ENCODE data around the gene FAM204A.

The FAM204A gene

DNA sequence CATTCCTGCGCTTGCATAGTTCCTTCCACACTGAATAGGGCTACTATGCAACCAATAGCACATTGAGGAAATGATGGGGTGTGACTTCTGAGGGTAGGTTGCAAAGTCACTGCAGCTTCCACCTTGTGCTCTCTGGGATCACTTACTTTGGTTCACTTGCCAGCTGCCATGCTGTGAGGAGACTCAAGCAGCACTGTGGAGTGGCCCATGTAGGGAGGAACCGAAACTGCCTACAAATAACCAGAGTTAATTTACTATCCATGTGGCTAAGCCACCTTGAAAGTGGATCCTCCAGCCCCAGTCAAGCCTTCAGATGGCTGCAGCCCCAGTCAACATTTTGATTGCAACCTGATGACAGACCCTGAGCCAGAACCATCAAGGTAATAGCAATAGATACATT is 64.3 kb downstream of the FAM204A start:
- no peak for DNase-seq

DNA sequence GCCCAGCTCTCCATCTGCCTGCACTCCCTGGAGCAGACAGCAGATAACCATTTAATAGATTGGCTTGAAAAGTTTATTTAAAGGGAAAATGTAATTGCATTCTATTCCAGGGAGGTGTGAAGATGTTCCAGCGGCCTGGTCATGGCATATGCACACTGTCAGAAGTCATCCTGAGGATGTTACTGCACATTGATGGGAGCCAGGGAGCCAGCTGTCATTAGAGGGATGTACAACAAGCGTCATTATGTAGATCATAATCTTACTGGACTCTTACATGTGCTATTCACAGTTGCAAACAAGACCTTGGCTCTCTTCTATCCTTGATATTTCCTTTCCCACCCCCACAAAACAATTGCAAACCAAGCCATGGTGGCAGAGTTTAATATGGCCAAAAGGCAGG is 65.4 kb downstream of the FAM204A start:
- no peak for DNase-seq

DNA sequence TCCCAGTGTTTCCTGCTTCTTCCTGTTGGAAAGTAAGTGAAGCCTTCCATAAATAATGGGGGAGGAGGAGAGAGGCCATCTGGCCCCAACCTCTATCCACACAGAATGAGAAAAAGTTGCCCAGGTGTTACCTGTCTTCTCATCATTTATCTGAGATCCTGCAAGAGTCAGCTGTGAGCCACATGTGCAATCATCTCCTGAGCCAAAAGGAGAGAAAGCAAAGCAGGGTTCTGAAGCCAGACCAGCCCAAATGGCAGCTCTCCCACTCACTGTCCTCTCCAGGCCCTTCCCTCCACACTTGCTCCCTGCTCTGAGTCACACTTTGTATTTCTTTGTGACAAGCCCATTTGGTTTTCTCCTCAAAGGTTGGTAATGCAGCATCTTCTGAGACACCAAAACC is 65.9 kb downstream of the FAM204A start:
- DNase-seq: no peak

DNA sequence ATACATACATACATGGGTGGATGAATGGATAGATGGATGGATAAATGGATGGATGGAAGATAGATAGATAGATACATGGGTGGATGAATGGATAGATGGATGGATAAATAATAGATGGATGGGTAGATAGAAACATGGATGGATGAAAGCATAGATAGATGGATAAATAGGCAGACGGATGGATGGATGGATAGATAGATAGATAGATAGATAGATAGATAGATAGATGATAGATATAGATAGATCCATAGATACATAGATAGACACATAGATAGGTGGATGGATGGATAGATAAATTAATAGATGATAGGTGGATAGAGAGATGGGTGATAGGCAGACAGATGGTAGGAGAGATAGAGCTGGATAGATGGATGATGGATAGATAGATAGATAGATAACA is 68.5 kb downstream of the FAM204A start:
- no peak for DNase-seq

DNA sequence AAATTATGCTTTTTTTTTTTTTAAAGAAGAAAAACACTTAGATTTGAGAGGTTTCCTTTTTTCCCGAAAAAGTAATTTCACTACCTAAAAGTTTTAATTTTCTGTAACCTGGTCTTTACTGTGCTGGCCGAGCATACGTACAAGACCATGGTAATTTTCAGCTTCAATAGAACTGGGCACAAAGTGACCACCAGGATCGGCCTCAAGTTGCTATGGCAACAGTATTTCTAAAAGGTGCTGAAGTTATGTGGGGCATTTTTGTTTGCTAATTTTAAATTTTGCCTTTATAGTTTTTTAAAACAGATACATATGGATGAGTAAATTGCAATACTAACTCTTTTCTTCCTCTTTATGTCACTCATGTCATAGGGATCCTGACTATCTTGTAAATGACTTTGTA is 69.4 kb downstream of the FAM204A start:
- DNase-seq: no peak

DNA sequence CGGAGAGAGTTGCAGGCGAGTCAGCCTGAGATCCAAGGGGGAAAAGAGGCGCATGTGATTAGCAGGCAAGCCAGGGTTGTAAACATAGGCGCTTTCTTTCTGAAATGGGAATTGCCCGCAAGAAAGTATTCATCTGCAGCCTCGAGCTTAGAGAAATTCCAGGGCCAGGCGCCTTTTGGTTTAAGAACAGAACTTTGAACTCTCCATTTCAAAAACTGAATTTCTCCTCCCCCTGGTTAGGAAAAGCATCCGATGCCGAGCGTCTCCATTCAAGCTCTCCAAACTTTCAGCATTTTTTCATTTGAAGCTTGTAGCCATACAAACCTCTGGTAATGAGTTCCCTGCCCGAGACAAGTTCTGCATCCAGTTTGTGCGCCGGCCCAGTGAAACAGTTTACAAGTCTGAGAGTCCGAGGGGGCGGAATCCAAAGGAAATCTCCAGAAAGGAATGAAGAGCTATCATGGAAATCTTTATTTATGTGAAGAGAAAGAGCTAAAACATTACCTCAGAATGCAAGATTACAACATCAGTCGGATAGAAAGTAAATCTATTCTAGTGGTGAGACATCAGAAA is 69.9 kb downstream of the FAM204A start:
- no peak for DNase-seq

DNA sequence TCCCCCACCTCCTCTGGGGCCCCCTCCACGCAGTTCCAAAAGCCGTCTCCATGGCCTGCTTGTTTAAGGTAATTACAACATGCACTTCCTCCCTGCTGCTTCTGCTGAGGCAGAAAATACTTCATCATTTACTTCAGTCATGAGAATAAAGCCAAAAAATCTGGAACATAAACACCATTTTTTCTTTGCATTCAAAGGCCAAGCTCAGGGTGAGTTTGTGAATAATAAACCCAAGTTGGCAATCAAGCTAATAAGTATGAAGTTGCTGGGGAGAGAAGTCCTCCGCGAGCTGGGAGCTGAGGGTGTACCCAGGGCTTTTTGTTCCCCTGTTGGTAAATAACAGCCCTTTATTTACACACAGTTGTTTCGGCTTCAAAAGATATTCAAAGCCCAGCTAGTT is 70.5 kb downstream of the FAM204A start:
- no peak for DNase-seq

DNA sequence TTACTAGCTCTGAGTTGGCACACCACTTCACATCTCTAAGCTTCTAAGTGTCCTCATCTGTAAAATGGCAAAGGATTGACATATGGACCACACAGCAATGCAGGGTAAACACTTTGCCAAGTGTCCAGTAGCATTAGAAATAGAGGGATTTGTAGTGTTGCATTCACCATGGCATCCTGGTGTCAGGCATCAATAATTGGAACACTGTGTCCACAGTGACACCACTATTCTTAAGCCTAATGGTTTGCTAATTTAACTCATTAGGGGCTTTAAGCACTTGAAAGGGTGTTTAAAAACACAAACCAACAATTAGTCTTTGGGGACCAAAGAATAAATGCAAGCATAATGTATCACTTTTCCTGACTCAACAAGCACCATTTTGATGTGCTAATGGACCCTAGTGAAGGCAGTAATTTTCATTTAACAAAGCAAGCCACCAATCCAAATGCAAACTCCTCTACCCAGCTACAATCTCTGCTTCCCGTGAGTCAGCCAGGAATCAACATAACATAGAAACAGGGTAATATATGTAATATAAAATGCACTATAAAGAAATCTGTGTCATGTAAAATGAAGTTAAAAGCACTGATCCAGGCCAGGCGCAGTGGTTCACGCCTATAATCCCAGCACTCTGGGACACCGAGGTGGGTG is 75.9 kb downstream of the FAM204A start:
- DNase-seq: no peak

DNA sequence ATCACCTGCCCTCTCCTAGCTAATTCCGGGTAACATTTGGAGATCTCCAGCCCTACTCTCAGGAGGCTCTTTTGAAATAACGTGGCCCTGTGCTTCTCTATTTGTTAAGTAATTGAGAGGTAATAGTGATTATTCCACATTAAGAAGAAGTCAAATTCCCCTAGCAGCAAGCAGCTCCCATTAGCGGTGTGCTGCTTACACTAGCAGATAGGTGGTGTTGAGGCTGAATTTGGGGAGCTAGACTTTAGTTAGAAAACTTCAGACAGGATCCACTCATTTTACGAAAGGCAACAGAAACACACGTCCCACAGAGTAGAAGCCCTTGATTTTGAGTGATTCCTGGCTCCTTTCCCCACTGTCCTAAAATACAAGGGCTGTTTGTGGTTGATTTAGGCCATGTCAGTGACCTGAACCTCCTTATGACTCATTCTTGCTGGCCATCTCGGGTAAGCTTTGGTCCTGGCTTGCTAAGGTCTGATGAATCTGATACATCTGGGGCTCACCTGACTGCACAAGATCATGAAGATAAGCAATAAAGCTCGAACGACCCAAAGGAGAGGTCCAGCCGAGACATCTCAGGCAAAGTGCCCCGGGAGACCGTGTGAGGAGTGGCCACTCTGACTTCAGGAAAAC is 77.2 kb downstream of the FAM204A start:
- no peak for DNase-seq

DNA sequence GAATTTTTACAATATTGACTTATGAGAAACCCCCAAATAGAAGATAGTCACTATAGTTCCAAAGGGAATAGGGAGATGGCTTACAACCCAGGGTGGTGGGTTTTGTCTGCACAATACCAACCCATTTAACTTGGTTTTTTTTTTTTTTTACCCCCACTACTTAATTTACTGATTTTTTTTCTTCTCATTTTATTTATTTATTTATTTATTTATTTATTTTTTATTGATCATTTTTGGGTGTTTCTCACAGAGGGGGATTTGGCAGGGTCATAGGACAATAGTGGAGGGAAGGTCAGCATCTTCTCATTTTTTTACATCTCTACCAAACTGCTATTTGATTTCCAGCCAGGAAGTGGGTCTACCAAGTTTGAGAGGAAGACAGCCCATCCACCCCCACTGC is 77.9 kb downstream of the FAM204A start:
- no peak for DNase-seq

DNA sequence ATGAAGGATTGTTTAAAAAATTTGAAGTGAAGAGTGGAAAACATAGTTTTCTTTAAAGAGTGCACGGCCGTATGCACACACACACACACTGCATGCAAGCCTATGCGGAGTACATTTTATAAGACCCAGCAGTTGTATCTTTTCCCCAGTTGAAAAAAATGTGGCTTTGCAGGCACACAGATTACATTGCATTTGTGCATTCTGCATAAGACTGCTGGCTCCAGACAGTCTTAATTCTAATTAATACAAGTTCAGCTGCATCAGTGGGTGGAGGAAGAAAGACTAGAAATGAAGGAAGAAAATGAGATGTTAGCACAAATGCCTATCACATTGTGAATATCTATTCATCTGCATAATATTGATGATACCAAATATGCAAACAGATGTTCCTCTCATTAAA is 79.6 kb downstream of the FAM204A start:
- no peak for DNase-seq

DNA sequence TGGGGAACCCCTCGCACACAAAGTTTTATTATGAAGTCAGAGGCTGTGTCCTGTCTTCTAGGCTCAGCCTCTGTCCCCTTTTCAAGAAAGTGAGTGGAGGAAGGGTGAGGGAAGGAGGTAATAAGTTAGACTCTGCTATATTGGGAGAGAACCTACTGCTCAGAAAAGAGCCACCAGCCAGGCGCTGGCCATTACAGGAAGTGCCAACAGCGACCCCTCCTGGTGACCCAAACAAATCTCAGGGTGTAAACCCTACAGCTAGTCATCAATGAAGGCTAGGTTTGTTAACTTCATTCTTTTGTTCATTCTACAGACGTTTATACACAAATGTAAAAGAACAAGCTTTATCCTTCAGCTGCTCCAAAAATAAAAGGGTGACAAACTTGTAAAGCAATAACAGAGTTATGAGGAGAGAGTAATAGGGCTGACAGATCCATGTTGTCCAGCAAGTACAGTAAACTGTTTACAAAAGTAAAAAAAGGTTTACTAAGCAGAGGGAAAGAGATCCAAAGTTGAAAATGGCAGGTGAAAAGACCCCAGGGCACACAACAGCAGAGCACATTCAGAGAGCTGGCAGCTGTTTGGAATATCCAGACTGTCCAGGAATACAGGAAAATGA is 82.7 kb downstream of the FAM204A start:
- DNase-seq: peak; percentile 22

DNA sequence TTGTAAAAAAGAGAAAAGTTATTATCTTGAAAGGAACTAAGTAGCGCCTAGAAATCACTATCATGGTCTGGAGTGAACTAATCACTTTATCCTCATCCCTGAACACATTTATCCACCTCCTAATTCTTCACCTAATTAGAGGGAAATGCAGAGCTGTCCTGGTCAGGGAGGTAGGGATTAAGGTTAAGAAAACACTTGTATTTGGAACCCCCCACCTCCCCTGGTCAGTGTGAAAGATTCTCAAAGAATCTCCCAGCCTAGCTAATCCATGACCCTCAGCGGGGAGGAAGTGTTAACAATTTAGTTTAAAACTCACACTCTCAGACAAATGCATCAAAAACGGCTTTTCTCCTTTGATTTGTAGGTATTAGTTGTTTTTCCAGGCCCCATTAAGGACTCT is 83.8 kb downstream of the FAM204A start:
- DNase-seq: no peak

DNA sequence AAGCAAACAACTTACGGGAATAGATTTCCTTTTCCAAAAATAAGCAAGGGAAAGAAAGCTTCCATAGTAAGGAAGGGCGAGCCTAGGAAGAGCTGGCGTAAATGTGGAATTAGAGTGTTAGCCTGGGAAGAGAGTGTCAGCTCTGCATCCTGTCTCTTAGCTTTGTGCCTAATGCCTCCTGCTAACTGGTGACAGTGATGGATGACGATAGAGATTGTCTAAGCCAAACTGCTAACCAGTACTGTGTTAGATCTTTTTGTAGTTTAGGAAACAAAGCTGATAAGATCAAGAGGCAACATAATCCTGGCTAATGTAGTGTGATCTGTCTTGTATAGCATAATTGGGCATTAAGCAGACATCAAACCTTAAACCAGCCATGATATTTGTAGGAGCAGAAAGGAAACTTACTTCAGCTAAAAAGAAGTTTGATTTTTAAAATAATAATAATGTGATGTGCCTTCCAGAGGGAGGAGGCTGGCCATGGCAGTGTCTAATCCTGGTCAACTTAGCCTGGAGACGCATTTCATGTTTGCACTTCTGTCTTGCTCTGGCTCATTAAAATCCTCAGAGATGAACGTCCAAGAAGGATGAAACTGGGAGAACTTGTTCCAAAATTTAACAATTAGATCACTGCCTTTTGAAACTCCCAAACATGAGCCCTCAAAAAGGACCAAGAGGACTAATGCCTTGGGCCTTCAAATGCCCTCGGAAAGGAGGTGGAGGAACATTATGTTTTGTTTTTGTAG is 85.1 kb downstream of the FAM204A start:
- no peak for DNase-seq

DNA sequence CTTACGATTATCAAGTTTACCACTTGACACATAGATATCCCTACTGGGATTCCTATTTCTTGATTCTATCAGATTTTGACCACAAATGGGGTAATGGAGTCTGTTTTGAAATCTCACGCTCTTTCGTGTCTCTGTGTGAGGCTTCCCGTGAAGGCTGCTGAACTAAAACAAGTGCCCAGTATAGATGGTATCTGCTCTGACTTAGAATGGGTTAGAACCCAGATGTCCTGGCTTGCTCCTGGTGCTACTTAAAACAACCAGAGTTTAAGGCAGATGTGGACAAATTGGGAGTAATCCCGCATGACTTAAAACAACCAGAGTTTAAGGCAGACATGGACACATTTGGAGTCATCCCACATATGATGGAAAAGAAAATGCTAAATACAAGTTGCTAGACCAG is 85.9 kb downstream of the FAM204A start:
- no peak for DNase-seq

DNA sequence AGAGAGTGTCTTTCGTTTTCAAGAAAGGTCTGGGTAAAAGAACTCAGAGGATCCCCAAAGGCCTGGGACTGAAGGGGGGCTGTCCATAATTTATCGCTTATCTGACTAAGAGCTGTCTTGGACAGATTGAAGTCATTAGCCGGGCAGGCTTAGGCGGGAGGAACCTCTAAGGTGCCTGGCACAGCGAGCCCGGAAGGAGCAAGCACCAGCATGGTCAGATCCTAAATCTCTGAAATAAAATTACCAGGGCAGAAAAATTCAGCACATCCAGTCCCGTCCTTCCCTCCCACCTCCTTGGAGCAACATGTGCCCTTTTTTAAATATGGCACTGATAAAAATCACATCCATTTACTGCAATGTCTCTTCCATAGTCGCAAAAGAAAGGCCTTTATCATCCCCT is 86.8 kb downstream of the FAM204A start:
- no peak for DNase-seq

DNA sequence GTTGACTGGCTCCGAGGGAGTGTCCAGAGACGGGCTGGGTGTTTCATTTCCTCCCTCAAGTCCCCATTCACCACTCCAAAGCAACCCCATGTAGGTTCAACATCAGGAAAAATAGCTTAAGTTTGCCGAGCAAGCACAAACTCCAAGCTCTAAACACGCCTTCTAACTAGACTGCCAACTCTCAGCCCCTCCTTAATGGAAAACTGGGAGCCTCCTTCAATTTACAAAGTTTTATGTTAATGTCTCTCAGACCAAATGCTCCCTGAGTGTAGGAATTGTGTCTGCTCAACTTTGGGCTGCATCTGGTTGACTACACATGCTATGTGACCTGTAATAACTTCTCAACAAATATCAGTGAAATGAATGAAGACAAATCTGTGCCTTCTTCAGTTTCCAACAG is 87.5 kb downstream of the FAM204A start:
- DNase-seq: no peak

DNA sequence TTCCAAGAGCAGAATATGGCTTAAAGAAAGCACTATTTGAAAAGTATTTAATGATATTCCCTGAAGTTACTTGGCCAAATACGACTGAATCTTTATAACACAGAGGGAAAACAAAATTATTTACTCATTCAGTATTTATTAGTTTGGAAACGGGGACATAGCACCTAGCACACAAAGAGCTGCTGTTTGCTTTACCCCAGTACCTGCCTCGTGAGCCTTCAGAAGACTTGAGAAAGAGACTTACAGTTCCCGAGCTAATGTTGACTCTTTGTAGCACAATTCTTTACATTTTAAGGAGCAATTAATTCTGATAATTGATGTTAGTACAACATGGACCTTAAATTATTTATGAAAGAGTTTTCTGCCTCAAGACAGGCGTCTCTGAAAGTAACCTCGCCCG is 88.7 kb downstream of the FAM204A start:
- DNase-seq: no peak

DNA sequence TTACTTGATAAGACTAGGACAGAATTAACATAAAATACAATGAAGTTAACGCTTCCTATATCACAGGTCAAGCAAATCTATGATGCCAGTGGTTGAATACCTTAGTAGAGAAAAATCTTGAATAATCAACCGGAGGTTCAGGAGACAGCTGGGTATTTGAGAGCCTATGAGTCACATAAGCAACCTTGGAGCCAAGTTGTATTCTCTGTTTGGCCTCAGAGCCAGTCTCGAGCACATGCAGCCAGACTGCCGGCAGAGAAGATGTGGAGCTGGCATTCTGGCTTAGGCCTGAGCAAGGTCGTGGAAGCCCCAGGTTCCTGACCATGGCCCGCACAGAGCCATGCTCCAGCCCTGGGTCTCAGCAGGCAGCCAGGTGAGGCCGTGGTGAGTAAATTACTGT is 90.3 kb downstream of the FAM204A start:
- no peak for DNase-seq

DNA sequence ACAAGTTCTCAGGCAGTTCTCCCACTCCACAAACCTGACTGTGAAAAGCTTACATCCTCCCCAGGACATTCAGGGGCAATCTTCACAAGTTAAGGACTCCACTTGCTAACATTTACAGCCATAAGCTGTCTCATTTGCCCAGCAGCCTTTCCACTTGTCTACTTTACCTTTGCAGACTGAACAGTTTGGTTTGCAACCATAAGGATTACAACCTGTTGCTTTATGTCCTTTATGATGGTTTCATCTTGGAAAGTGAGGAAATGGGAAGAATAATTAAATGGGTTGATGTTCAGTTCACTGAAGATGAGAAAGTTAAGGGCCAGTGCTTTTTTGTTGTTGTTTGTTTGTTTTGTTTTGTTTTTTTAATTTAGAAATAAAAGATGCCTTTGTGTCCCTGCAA is 92.4 kb downstream of the FAM204A start:
- DNase-seq: no peak
